Upper lobe of left lung (tissue), 4 donors: Measurements from ENCODE around the gene CEP120.

ENCODE experiments used
- POLR2A ChIP-seq, 4 donors: fragments of 450-650 bp; IDR thresholded peaks; one replicate each; pipeline ENCODE4 v1.5.1; 2016 to 2017; ENCODE audit warnings: antibody characterized with exemption in 4 of 4, mild to moderate bottlenecking in 2 of 4
- POLR2AphosphoS5 ChIP-seq, 2 donors: sonication (generic); formaldehyde crosslinking; IDR thresholded peaks; one replicate each; pipeline ENCODE4 v1.5.1; 2017; ENCODE audit warnings: antibody characterized with exemption in 2 of 2
- TF ChIP-seq, protein P1 (sequence below), 6 experiments: fragments of 450-650 bp in 4 of 6; fragments of 200-600 bp in 2 of 6; sonication (generic) in 2 of 6; IDR thresholded peaks; one replicate each; pipeline ENCODE4 v1.5.1; 2016 to 2019; ENCODE audit warnings: antibody characterized with exemption in 6 of 6

DNA sequence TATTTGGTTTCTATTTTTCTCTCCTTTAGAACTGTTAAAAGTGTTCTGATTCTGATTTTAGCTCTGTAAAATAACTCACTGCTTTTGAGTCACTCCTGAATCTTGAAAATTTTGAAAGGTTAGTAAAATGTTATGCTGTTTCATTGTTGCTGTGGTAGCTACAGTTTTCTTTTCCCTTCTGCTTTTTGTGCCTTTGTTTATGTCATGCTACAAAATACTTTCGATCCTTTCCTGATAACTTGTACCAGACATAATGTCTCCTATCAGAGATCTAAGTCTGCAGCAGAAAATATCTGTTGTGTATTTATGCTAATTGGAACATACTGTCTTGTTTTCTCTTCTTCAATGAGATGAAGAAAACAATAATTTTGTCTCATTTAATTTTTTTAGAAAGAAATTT lies 26.9 kb upstream of the CEP120 start:
- TF ChIP-seq, protein P1, sequence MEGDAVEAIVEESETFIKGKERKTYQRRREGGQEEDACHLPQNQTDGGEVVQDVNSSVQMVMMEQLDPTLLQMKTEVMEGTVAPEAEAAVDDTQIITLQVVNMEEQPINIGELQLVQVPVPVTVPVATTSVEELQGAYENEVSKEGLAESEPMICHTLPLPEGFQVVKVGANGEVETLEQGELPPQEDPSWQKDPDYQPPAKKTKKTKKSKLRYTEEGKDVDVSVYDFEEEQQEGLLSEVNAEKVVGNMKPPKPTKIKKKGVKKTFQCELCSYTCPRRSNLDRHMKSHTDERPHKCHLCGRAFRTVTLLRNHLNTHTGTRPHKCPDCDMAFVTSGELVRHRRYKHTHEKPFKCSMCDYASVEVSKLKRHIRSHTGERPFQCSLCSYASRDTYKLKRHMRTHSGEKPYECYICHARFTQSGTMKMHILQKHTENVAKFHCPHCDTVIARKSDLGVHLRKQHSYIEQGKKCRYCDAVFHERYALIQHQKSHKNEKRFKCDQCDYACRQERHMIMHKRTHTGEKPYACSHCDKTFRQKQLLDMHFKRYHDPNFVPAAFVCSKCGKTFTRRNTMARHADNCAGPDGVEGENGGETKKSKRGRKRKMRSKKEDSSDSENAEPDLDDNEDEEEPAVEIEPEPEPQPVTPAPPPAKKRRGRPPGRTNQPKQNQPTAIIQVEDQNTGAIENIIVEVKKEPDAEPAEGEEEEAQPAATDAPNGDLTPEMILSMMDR (IDR thresholded peaks at IDR 0.05) = no peak
- TF ChIP-seq POLR2AphosphoS5 (IDR thresholded peaks at IDR 0.05) (no peak), POLR2A (IDR thresholded peaks at IDR 0.05) (no peak)
